Muscle layer of duodenum (tissue), 2 donors: ENCODE data around the gene GARRE1.

ENCODE experiments used
- H3K27ac ChIP-seq: one replicate; pipeline ENCODE4 v1.7.0; 2013; ENCODE audit warnings: mild to moderate bottlenecking, low read length
- H3K27me3 ChIP-seq: one replicate; pipeline ENCODE4 v1.7.0; 2013; ENCODE audit warnings: low read depth, mild to moderate bottlenecking, control low read depth, low read length
- H3K36me3 ChIP-seq, 2 donors: one replicate each; pipeline ENCODE4 v1.7.0; 2013; ENCODE audit warnings: low read length in 2 of 2, control low read depth in 1 of 2, mild to moderate bottlenecking in 1 of 2; ENCODE audit not compliant: insufficient read depth in 2 of 2, control insufficient read depth in 1 of 2
- H3K4me1 ChIP-seq, 2 donors: one replicate each; pipeline ENCODE4 v1.7.0; 2013; ENCODE audit warnings: low read length in 2 of 2, mild to moderate bottlenecking in 2 of 2, control low read depth in 1 of 2, moderate library complexity in 1 of 2; ENCODE audit not compliant: insufficient read depth in 2 of 2, control insufficient read depth in 1 of 2
- H3K4me3 ChIP-seq, 2 donors: one replicate each; pipeline ENCODE4 v1.7.0; 2013; ENCODE audit warnings: low read length in 2 of 2, low read depth in 1 of 2, mild to moderate bottlenecking in 1 of 2
- H3K9me3 ChIP-seq, 2 donors: one replicate each; pipeline ENCODE4 v1.7.0; 2013; ENCODE audit warnings: low read length in 2 of 2, control low read depth in 1 of 2, mild to moderate bottlenecking in 1 of 2; ENCODE audit not compliant: control insufficient read depth in 1 of 2
- donor health status: healthy.

GARRE1 gene

DNA sequence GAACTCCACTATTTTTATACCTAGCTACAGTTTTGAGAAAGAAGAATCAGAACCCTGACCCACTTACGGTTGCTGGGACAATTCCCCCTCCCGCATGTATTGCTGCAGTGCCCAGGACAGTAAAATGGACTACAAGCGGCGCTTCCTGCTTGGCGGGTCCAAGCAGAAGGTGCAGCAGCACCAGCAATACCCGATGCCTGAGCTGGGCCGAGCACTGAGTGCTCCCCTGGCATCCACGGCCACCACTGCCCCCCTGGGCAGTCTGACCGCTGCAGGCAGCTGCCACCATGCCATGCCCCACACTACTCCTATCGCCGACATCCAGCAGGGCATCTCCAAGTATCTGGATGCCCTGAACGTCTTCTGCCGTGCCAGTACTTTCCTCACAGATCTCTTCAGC lies 46.0 kb downstream of the GARRE1 start:
- no peaks in the 10 kb centered on the region for H3K27me3 ChIP-seq
- no peaks in the 10 kb centered on the region for H3K9me3 ChIP-seq
- no peak overlapping the region for H3K4me3 ChIP-seq
- no peak overlapping the region for H3K27ac ChIP-seq
- H3K4me1 ChIP-seq, result peaks cover 0 to 3% of the 10 kb centered on the region in 2 donors
- peaks cover 10 to 18% of the 10 kb centered on the region in 2 donors for H3K36me3 ChIP-seq

DNA sequence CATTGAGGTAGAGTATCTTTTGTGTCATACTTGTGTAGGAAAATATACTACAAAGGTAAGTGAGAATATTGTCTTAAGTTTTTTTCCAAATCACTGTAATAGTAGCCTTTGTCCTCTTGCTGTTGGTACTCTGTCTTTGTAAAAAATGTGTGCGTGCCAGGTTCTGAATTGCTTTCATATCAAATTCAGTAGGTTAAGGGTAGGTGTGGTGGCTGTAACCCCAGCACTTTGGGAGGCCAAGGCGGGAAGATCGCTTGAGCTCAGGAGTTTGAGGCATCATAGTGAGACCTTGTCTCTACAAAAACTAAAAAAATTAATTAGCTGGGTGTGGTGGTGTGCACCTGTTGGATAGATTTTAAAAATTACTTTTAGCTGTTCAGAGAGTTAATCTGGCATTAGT lies 46.6 kb downstream of the GARRE1 start:
- Histone ChIP-seq H3K27ac (no peak overlapping the region), H3K27me3 (no peaks in the 10 kb centered on the region), H3K4me1 (peaks cover 0 to 3% of the 10 kb centered on the region in 2 donors), H3K36me3 (peaks cover 10 to 18% of the 10 kb centered on the region in 2 donors), H3K4me3 (no peak overlapping the region), H3K9me3 (no peaks in the 10 kb centered on the region)
